Measurements from ENCODE around the gene HCN2.

Gene HCN2

DNA sequence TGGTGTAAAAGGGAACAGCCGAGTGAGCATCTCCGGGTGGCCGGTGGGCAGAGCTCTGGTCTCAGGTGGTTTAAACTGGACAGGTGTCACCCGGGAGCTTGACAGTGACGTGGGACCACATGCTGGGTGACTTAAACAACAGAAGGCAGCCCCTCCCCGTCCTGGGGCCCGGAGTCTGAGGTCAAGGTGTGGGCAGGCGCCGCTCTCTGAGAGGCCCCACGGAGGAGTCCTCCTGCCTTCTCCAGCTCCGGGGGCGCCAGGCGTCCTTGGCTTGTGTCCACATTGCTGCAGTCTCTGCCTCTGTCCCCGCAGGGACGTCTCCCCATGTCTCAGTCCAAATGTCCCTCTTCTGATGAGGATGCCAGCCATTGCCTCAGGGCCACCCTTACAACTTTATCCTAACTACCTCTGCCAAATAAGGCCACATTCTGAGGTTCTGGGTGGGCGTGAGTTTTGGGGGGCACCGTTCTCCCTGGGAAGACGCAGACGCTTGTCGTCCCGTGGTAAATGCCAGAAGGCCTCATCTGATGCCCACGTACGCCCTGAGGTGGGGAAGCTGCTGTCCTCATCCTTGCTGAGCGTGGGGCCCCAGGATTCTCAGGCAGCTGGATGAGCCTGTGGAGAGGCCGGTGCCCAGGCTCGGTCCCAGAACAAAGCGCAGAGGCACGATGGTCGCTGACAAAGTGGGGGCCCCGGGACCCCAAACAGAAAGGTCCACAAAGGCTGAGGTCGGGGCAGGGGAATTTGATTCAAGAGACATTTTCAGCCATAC, 32.9 kb upstream of the HCN2 start:
- peak overlapping the region; percentile 3 for H2BK15ac ChIP-seq (ENCODE audit: low read length)
- no peak overlapping the region for H3K4ac ChIP-seq (ENCODE audit: low read length)
- no CpG with 5 or more reads among the region's 31 CpGs for WGBS, 2 donors (ENCODE audit: extremely low coverage in 2 of 2, insufficient read length in 2 of 2, insufficient replicate concordance in 1 of 2)

DNA sequence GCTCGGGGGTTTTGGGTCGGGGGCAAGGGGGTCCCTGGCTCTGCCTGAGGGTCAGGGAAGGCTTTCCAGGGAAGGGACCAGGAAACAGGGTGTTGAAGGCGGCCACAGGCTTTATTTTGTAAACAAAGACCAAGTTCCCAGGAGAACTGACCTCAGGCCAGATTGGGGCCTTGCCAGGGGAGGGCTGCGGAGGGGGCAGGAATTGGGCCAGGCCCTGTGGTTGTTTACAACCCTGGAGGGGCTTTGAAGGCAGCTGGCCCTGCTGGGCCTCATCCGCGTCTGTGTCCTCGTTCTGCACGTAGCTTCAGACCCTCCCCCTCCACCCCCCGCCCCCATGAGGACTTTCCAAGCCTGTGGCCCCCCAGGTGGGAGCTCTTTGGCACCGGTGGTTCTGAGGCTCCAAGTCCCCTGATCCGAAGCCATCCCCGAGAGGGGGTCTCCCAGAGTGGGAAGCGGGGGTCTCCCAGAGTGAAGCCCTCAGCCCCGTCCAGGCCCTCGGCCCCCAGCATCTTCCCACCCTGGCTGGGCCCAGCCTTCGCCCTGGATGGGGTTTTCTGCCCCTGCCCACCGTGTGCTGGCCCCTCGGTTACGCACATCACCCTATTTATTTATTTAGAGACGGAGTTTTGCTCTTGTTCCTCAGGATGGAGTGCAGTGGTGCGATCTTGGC, 30.8 kb upstream of the HCN2 start:
- H4K8ac ChIP-seq (ENCODE audit: low read depth, low read length) = no peak overlapping the region
- peak overlapping the region; percentile 11 for H2AK5ac ChIP-seq (ENCODE audit: low read depth, low read length)
- H3K4me2 ChIP-seq (ENCODE audit: insufficient read depth, low read length, poor library complexity, severe bottlenecking) = no peak overlapping the region
- no peak overlapping the region for H4K91ac ChIP-seq (ENCODE audit: low read depth, low read length, poor library complexity)
- no peak overlapping the region for H2BK120ac ChIP-seq (ENCODE audit: low read depth, low read length)
- no CpG with 5 or more reads among the region's 21 CpGs for WGBS, 2 donors (ENCODE audit: extremely low coverage in 2 of 2, insufficient read length in 2 of 2, insufficient replicate concordance in 1 of 2)
- no peak overlapping the region for H3K9ac ChIP-seq (ENCODE audit: low read depth, low read length, poor library complexity)
- no peak overlapping the region for H2BK12ac ChIP-seq (ENCODE audit: low read length)
- H3K14ac ChIP-seq (ENCODE audit: low read length) = no peak overlapping the region
- H3K9me3 ChIP-seq (replicated peaks in 1 of 2; ENCODE audit: control insufficient read depth in 2 of 2, insufficient read depth in 1 of 2, low read depth in 1 of 2, low read length in 2 of 2) = peaks cover 2 to 3% of the 10 kb centered on the region in 2 donors
- H3K79me1 ChIP-seq (ENCODE audit: low read depth, low read length) = no peaks in the 10 kb centered on the region
- peaks cover 2 to 5% of the 10 kb centered on the region in 2 donors for H3K4me1 ChIP-seq (ENCODE audit: control insufficient read depth in 2 of 2, insufficient read depth in 1 of 2, low read depth in 1 of 2, low read length in 2 of 2)
- H2BK5ac ChIP-seq (ENCODE audit: low read length) = no peak overlapping the region
- H3K36me3 ChIP-seq (replicated peaks in 1 of 2; ENCODE audit: control insufficient read depth in 2 of 2, insufficient read depth in 2 of 2, low read length in 2 of 2) = peaks cover 3 to 8% of the 10 kb centered on the region in 2 donors
- H3K4me3 ChIP-seq (ENCODE audit: low read length in 2 of 2) = no peak overlapping the region
- H3K4ac ChIP-seq (ENCODE audit: low read length) = no peak overlapping the region
- no peak overlapping the region for H2BK15ac ChIP-seq (ENCODE audit: low read length)
- H2AFZ ChIP-seq (ENCODE audit: low read length) = peak overlapping the region; percentile 70
- DNase-seq (ENCODE audit: low spot score) = no peak
- no peak overlapping the region for H3K23ac ChIP-seq (ENCODE audit: low read depth, low read length, poor library complexity)
- peak overlapping the region; percentile 57 for H3K18ac ChIP-seq (ENCODE audit: low read length)
- no peaks in the 10 kb centered on the region for H3K27me3 ChIP-seq (ENCODE audit: control insufficient read depth in 3 of 3, insufficient read depth in 3 of 3, low read depth in 1 of 3, low read length in 3 of 3)
- H3K27ac ChIP-seq (replicated peaks; ENCODE audit: low read length) = peak overlapping the region; percentile 15

More for the DNA sequence above, 32.9 kb upstream of the HCN2 start:
- Histone ChIP-seq H2AFZ (ENCODE audit: low read length) (no peak overlapping the region), H3K23ac (ENCODE audit: low read depth, low read length, poor library complexity) (no peak overlapping the region), H3K4me2 (ENCODE audit: insufficient read depth, low read length, poor library complexity, severe bottlenecking) (no peak overlapping the region), H4K8ac (ENCODE audit: low read depth, low read length) (no peak overlapping the region), H3K9me3 (replicated peaks in 1 of 2; ENCODE audit: control insufficient read depth in 2 of 2, insufficient read depth in 1 of 2, low read depth in 1 of 2, low read length in 2 of 2) (peaks cover 0 to 3% of the 10 kb centered on the region in 2 donors), H3K27ac (replicated peaks; ENCODE audit: low read length) (no peak overlapping the region), H3K18ac (ENCODE audit: low read length) (peak overlapping the region; percentile 4), H2BK120ac (ENCODE audit: low read depth, low read length) (no peak overlapping the region), H3K4me1 (ENCODE audit: control insufficient read depth in 2 of 2, insufficient read depth in 1 of 2, low read depth in 1 of 2, low read length in 2 of 2) (peaks cover 2 to 5% of the 10 kb centered on the region in 2 donors), H3K9ac (ENCODE audit: low read depth, low read length, poor library complexity) (no peak overlapping the region), H4K91ac (ENCODE audit: low read depth, low read length, poor library complexity) (no peak overlapping the region), H3K4me3 (ENCODE audit: low read length in 2 of 2) (no peak overlapping the region), H3K79me1 (ENCODE audit: low read depth, low read length) (no peaks in the 10 kb centered on the region), H3K27me3 (ENCODE audit: control insufficient read depth in 3 of 3, insufficient read depth in 3 of 3, low read depth in 1 of 3, low read length in 3 of 3) (no peaks in the 10 kb centered on the region), H2AK5ac (ENCODE audit: low read depth, low read length) (peak overlapping the region; percentile 20), H3K36me3 (replicated peaks in 1 of 2; ENCODE audit: control insufficient read depth in 2 of 2, insufficient read depth in 2 of 2, low read length in 2 of 2) (no peaks in the 10 kb centered on the region), H2BK12ac (ENCODE audit: low read length) (no peak overlapping the region), H2BK5ac (ENCODE audit: low read length) (no peak overlapping the region), H3K14ac (ENCODE audit: low read length) (no peak overlapping the region)
- DNase-seq (ENCODE audit: low spot score) = no peak

DNA sequence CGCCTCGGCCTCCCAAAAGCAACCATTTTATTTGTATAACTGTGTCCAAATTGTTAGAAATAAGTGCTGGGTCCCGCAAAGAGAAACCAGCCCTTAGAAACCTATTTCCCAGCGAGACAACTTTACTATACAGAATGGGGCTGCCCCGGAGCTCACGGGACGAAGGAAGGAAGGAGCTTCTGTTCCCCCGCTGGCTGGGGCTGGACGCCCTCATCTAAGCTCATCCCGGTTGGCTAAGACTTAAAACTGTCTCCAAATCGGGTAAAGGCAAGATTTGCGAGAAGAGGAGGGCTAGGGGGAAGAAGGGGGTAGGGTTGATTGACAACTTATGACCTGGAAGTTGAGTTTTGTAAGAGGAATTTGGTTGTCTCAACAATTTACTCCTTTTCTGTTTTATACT, 29.6 kb upstream of the HCN2 start:
- no CpG with 5 or more reads among the region's 12 CpGs for WGBS, 2 donors (ENCODE audit: extremely low coverage in 2 of 2, insufficient read length in 2 of 2, insufficient replicate concordance in 1 of 2)
- Histone ChIP-seq H3K9me3 (replicated peaks in 1 of 2; ENCODE audit: control insufficient read depth in 2 of 2, insufficient read depth in 1 of 2, low read depth in 1 of 2, low read length in 2 of 2) (peaks cover 2 to 3% of the 10 kb centered on the region in 2 donors), H3K18ac (ENCODE audit: low read length) (no peak overlapping the region)

DNA sequence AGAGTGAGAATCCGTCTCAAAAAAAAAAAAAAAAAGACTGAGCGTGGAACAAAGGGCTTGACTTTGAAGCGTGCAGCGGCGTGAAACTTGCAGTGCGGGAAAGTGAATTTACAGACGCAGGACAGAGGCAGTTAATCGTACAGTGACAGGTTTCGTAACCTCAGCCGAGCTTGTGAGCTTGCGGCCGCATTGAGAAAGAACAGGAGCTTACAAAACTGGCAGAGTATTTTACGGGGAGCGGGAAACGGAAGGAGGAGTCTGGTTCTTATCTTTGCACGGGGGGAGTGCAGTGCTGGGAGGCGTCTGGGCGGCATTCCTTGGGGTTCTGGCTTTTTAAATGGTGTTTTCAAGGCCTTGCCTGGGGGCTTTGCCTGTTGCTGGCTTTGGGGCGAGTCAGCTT, 23.3 kb upstream of the HCN2 start:
- no peak overlapping the region for H3K4me2 ChIP-seq (ENCODE audit: insufficient read depth, low read length, poor library complexity, severe bottlenecking)
- H3K9ac ChIP-seq (ENCODE audit: low read depth, low read length, poor library complexity) = no peak overlapping the region
- no peaks in the 10 kb centered on the region for H3K4me1 ChIP-seq (ENCODE audit: control insufficient read depth in 2 of 2, insufficient read depth in 1 of 2, low read depth in 1 of 2, low read length in 2 of 2)
- no peak overlapping the region for H2BK5ac ChIP-seq (ENCODE audit: low read length)
- no peak overlapping the region for H2BK120ac ChIP-seq (ENCODE audit: low read depth, low read length)
- no peak overlapping the region for H4K8ac ChIP-seq (ENCODE audit: low read depth, low read length)
- H3K27me3 ChIP-seq (ENCODE audit: control insufficient read depth in 3 of 3, insufficient read depth in 3 of 3, low read depth in 1 of 3, low read length in 3 of 3) = no peaks in the 10 kb centered on the region
- peaks cover 12 to 20% of the 10 kb centered on the region in 2 donors for H3K36me3 ChIP-seq (replicated peaks in 1 of 2; ENCODE audit: control insufficient read depth in 2 of 2, insufficient read depth in 2 of 2, low read length in 2 of 2)
- no peak overlapping the region for H2BK15ac ChIP-seq (ENCODE audit: low read length)
- H3K4ac ChIP-seq (ENCODE audit: low read length) = no peak overlapping the region
- no peak overlapping the region for H4K91ac ChIP-seq (ENCODE audit: low read depth, low read length, poor library complexity)
- no peak for DNase-seq (ENCODE audit: low spot score)
- no peaks in the 10 kb centered on the region for H3K79me1 ChIP-seq (ENCODE audit: low read depth, low read length)
- H3K4me3 ChIP-seq (ENCODE audit: low read length in 2 of 2) = no peak overlapping the region
- no peak overlapping the region for H3K14ac ChIP-seq (ENCODE audit: low read length)
- H3K18ac ChIP-seq (ENCODE audit: low read length) = no peak overlapping the region
- no peak overlapping the region for H3K23ac ChIP-seq (ENCODE audit: low read depth, low read length, poor library complexity)
- H2AK5ac ChIP-seq (ENCODE audit: low read depth, low read length) = no peak overlapping the region
- no CpG with 5 or more reads among the region's 19 CpGs for WGBS, 2 donors (ENCODE audit: extremely low coverage in 2 of 2, insufficient read length in 2 of 2, insufficient replicate concordance in 1 of 2)
- peaks cover 4 to 5% of the 10 kb centered on the region in 2 donors for H3K9me3 ChIP-seq (replicated peaks in 1 of 2; ENCODE audit: control insufficient read depth in 2 of 2, insufficient read depth in 1 of 2, low read depth in 1 of 2, low read length in 2 of 2)
- H2AFZ ChIP-seq (ENCODE audit: low read length) = no peak overlapping the region
- H3K27ac ChIP-seq (replicated peaks; ENCODE audit: low read length) = no peak overlapping the region
- H2BK12ac ChIP-seq (ENCODE audit: low read length) = no peak overlapping the region

More for the DNA sequence above, 29.6 kb upstream of the HCN2 start:
- Histone ChIP-seq H3K27ac (replicated peaks; ENCODE audit: low read length) (no peak overlapping the region), H3K14ac (ENCODE audit: low read length) (no peak overlapping the region), H3K4me3 (ENCODE audit: low read length in 2 of 2) (no peak overlapping the region), H2BK15ac (ENCODE audit: low read length) (no peak overlapping the region), H2BK5ac (ENCODE audit: low read length) (no peak overlapping the region), H2AK5ac (ENCODE audit: low read depth, low read length) (no peak overlapping the region), H3K4me2 (ENCODE audit: insufficient read depth, low read length, poor library complexity, severe bottlenecking) (no peak overlapping the region), H3K27me3 (ENCODE audit: control insufficient read depth in 3 of 3, insufficient read depth in 3 of 3, low read depth in 1 of 3, low read length in 3 of 3) (no peaks in the 10 kb centered on the region), H3K36me3 (replicated peaks in 1 of 2; ENCODE audit: control insufficient read depth in 2 of 2, insufficient read depth in 2 of 2, low read length in 2 of 2) (peaks cover 3 to 8% of the 10 kb centered on the region in 2 donors), H2BK120ac (ENCODE audit: low read depth, low read length) (no peak overlapping the region), H3K4ac (ENCODE audit: low read length) (no peak overlapping the region), H3K9ac (ENCODE audit: low read depth, low read length, poor library complexity) (no peak overlapping the region), H3K23ac (ENCODE audit: low read depth, low read length, poor library complexity) (no peak overlapping the region), H3K4me1 (ENCODE audit: control insufficient read depth in 2 of 2, insufficient read depth in 1 of 2, low read depth in 1 of 2, low read length in 2 of 2) (peaks cover 2 to 5% of the 10 kb centered on the region in 2 donors), H2AFZ (ENCODE audit: low read length) (no peak overlapping the region), H2BK12ac (ENCODE audit: low read length) (no peak overlapping the region), H3K79me1 (ENCODE audit: low read depth, low read length) (no peaks in the 10 kb centered on the region), H4K8ac (ENCODE audit: low read depth, low read length) (no peak overlapping the region), H4K91ac (ENCODE audit: low read depth, low read length, poor library complexity) (no peak overlapping the region)
- no peak for DNase-seq (ENCODE audit: low spot score)
